Fibroblast of lung (primary cell): ENCODE measurements around the gene FDPS.

Experiments
- CTCF ChIP-seq, 2 donors: IDR thresholded peaks in 1 of 2; conservative IDR thresholded peaks in 1 of 2; 1 replicate in 1 of 2; 2 replicates in 1 of 2; pipeline ENCODE4 v1.5.1; 2011 to 2012; ENCODE audit warnings: low read length in 2 of 2, control low read depth in 1 of 2, inconsistent platforms in 1 of 2, low read depth in 1 of 2, mild to moderate bottlenecking in 1 of 2
- EZH2 ChIP-seq: IDR thresholded peaks from 2 replicates; pipeline ENCODE4 v1.5.1; 2012; ENCODE audit warnings: low read length, control low read depth, mild to moderate bottlenecking; ENCODE audit errors: missing control alignments

DNA sequence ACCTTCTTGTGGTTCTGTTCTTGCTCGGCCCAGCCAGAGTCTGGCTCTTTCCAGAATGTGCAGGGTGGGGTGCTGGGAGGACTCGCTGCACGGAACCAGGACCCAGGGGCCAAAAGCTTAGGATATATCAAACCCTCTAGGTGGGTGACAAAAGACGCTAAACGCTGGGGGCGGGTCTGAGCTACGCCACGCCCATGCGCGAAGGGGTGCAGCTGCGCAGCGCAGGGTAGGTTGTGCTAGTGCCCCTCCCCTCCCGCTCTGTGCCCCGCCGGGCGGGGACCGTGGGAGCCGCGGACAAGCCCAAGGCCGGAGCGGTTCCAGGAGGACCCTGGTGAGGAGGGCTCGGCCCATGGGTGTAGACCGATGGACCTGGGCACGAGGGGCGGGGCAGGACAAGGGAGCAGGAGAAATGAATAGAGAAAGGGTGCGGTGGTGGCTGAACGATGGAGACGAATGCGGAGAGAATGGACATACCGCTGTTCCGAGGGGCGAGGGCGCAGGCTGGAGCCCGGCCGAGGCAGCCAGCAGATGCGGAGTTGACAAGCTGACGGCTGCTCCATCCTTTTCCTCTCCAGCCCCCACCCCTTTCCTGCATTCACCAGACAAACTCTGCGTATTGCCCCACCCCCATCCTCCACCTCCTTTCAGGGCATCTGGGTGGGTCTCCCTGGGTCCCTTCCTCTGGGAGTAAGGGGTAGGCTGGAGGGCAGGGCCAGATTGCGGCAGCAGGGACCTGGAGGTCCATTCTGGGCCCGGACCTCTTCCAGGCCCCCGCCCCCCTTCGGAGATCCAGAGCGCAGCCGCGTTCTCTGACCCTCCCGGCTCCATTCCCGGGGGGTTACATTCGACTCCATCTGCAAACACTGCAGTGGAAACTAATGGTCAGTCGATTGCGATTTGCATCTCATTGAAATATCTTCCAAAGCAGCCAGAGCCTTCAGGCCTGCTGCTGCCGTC is 12.3 kb downstream of the FDPS start, which contains the start of gene RUSC1:
- no peak for TF ChIP-seq EZH2
- TF ChIP-seq CTCF (conservative IDR thresholded peaks at IDR 0.05 in 1 of 2, IDR thresholded peaks at IDR 0.05 in 1 of 2; ENCODE audit: low read depth in 1 of 2, low read length in 2 of 2), result no peak
